GM12801 (cell line): Measurements from ENCODE around the gene EIF2AK2.

Experiments
- TF ChIP-seq, protein P1 (sequence below): IDR thresholded peaks from one replicate; pipeline ENCODE4 v1.5.1; 2011; ENCODE audit warnings: control low read depth; ENCODE audit not compliant: insufficient read length; ENCODE audit errors: extremely low read depth

The EIF2AK2 gene

DNA sequence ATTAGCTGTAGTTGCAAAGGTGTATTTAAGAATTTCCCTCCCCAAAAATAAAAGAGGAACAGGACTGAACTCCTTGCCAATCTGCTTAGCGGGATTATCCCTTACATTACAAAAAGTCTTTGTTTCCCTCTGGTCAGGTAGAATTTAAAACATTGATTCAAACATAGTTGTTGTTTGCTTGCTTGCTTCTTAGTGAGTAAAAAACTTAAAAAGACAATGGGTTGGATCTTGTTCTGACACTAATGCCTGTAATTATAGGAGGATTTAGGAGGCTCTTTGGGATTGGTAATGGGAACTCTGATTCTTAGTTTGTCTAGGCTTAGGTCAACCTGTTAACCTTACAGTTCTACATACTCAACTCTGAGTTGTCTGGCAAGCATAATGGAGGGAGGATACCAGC is 35.8 kb upstream of the EIF2AK2 start:
- TF ChIP-seq, protein P1, sequence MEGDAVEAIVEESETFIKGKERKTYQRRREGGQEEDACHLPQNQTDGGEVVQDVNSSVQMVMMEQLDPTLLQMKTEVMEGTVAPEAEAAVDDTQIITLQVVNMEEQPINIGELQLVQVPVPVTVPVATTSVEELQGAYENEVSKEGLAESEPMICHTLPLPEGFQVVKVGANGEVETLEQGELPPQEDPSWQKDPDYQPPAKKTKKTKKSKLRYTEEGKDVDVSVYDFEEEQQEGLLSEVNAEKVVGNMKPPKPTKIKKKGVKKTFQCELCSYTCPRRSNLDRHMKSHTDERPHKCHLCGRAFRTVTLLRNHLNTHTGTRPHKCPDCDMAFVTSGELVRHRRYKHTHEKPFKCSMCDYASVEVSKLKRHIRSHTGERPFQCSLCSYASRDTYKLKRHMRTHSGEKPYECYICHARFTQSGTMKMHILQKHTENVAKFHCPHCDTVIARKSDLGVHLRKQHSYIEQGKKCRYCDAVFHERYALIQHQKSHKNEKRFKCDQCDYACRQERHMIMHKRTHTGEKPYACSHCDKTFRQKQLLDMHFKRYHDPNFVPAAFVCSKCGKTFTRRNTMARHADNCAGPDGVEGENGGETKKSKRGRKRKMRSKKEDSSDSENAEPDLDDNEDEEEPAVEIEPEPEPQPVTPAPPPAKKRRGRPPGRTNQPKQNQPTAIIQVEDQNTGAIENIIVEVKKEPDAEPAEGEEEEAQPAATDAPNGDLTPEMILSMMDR: no peak

DNA sequence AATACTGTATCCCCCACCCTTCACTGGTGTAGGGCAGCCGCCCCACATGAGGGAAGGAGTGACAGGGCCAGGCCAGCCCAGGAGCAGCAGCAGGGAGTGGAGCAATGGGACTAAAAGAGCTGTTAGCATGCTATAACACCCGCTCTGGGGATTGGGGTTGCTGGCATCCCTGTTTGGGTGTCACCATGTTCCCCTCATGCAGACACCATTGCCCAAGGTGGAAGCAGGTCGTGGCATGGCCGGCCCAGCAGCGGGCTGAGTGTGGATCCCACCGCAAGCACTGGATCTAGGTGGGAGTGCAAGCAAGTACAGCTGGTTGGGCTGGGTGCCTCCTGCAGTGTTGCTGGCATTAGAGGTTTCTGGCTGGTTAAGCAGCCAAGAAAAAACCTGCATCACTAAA is 35.0 kb upstream of the EIF2AK2 start:
- TF ChIP-seq, protein P1: no peak

DNA sequence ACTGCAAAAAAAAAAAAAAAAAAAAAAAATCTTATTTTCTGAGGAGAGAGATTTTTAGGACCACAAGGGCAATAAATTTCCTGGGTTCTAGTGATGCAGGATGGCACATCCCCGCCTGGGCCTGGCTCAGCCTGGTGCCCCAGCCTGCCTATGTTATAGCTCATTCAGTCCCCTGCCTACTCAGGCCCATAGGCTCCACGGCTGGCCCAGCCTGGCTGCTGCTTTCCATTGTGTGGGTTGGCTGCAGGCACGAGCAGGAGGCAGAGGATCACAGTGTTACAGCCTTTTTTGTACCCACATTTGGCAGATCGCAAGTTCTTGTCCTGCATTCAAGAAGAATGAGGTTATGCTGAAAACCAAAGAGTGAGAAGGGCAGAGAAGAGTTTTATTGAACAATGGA is 34.5 kb upstream of the EIF2AK2 start:
- TF ChIP-seq, protein P1: no peak

DNA sequence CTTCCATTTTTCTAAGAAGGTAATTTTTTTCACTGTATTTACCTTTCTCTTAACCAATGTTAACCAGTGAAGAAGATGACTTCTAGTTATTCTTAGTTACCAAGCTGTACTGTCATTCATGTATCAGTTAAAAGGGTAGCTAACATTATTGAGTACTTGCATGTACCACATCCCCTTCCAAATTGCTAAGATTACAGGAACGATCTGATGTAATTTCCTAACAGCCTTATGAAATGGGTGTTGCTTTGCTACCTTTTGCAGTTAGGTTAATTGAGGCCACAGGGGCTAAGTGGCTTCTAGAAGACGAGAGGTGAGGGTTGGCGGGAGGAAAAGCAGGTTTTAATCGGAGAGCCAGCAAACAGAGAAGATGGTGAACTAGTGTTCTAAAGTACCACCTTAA is 33.5 kb upstream of the EIF2AK2 start:
- TF ChIP-seq, protein P1: no peak

DNA sequence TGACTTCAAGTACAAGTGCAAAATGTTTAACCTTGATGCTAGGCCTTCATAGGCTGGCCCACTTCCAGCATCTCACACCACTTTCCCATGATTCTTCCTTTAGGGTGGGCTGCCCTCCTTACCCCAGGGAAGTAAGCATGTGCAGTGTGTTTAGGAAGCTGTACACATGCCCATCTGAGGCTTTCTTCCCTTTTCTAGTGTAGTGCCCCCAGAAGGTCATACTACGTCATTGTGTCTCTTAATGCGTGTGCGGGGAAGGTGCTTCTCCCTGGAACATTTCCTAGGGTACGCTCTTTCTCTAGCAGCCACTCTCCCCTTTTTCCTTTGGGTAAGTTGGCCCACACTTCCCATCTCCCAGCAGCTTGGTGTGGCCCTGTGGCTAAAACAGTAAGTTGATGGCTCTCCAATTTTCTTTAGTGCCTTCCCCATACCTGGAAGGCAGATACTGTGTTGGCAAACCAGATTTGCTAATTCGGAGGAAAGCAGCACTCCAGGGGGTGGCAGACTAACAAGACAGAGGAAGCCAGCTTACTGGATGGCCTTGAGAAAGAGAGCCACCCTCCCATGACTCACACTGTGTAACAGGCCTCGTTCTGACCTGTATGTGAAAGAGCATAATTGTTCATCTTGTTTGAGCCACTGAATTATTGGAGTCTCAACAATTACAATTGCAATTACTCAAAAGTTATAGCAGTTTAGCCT is 32.8 kb upstream of the EIF2AK2 start:
- TF ChIP-seq, protein P1: no peak

DNA sequence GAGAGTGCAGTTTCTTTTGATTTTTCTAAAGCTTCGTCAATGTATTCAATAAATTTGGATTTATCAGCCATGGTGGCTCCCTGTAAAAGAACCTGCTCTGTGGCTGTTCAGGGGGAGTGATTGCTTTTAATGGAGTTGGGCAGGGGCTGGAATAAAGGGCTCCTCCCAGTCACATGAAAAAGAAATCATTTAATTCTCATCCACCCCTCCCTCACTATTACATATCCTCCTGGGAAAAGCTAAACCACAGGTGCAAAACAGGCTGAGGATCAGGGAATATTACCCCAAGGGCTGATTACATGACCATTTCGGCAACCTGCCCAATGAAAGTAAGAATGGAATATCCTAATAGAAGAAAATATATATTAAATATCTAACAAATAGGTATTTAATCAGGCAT is 31.8 kb upstream of the EIF2AK2 start, which contains the start of gene SULT6B1:
SULT6B1 (minus strand) TSS at position 101 of the 400 bp plus-strand sequence; CDS start at position 71, 30 bp downstream.
- TF ChIP-seq, protein P1: no peak

DNA sequence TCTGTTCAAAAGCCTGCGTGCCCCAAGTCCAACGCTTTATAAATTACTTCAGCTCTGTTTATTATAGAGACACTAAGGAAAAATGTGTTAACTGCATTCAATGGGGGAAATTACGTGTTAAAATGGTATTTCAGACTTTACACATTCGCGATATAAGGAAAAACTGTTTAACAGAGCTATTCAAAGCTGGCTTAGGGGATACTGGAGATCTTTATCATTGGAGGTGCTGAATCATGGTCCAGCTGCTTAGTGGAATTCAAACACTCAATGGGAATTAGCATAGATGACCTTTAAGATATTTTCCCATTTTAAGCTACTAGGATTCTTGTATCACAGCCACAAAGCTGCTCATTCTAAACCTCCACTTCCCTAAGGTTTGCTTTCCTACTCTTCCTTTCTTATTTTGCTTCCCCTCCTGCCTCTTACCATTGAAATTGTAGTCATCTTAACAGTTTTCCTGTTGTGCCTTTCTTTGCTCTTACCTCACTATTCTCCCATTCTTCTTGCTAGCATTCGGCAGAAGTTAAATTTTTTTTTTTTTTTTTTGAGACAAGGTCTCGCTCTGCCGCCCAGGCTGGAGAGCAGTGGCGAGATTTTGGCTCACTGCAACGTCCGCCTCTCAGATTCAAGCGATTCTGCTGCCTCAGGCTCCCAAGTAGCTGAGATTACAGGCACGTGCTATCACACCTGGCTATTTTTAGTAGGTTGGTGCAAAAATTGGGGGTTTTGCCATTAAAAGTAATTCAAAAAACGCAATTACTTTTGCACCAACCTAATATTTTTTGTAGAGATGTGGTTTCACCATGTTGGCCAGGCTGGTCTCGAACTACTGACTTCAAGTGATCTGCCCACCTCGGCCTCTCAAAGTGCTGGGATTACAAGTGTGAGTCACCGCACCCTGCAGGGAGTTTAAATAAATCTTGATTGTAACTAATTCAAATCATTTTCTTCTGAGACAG is 25.2 kb upstream of the EIF2AK2 start:
- TF ChIP-seq, protein P1: no peak
